GM12801 (cell line): Measurements from ENCODE around the gene NXPH3.

Experiments used
- TF ChIP-seq, protein P1 (sequence below): IDR thresholded peaks from one replicate; pipeline ENCODE4 v1.5.1; 2011; ENCODE audit warnings: control low read depth; ENCODE audit not compliant: insufficient read length; ENCODE audit errors: extremely low read depth

NXPH3 gene

DNA sequence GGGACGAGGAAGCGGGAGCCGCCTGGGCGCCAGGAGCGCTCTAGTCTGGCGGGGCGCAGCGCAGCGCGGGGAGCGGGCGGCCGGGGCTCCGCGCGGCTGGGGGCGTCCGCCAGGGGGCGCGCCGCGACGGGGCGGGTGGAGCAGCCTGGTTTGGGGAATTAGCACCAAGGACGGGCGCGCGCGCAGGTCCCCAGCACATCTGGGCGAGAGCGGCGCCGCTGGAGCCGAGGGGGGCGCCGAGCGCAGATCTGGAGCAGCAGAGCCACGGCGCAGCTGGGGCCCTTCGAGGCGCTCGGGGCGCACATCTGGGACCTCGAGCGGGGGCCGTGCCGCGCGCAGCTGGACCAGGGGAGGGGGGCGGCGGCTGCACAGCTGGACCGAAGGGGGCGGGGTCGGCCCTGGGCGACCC lies at the start of gene NXPH3:
Gene NXPH3, plus strand, starts transcription at position 193 of the 409 bp plus-strand sequence. CDS start 349 bp downstream, outside the sequence.
- TF ChIP-seq, protein P1, sequence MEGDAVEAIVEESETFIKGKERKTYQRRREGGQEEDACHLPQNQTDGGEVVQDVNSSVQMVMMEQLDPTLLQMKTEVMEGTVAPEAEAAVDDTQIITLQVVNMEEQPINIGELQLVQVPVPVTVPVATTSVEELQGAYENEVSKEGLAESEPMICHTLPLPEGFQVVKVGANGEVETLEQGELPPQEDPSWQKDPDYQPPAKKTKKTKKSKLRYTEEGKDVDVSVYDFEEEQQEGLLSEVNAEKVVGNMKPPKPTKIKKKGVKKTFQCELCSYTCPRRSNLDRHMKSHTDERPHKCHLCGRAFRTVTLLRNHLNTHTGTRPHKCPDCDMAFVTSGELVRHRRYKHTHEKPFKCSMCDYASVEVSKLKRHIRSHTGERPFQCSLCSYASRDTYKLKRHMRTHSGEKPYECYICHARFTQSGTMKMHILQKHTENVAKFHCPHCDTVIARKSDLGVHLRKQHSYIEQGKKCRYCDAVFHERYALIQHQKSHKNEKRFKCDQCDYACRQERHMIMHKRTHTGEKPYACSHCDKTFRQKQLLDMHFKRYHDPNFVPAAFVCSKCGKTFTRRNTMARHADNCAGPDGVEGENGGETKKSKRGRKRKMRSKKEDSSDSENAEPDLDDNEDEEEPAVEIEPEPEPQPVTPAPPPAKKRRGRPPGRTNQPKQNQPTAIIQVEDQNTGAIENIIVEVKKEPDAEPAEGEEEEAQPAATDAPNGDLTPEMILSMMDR = no peak

DNA sequence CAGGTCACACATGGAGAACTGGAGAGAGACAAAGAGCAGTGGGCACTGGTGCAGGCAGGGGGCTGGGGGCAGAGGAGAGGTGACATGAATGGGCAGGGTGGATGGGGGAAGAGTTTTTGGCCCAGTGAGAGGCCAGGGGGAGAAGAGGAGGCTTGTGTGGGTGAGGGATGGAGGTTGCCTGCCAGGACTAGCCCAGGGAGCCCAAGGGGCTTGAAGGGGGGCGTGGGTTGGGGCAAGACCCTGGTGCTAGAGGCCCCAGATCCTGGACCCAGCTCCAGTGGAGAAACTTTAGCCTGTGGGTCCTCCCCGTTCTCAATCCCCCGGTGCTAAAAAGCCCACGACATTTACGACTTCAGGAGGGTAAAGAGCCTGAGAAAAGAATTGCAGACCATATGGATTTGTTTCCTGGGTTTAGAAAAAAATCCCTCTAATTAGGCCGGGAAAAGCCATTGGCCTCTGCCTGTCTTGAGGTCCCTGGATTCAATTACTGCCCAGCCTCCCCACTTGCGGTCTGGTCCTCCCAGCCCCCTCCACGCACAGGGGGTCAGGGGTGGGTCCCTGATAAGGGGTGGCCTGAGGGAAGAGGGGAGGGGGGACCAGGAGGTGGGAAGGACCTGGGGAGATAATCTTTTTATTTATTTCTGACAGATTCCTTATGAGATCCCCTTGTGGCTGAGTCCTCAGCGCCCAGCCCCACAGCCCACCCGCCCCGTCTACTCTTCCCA lies 47.6 kb upstream of the NXPH3 start:
- TF ChIP-seq, protein P1 = no peak

DNA sequence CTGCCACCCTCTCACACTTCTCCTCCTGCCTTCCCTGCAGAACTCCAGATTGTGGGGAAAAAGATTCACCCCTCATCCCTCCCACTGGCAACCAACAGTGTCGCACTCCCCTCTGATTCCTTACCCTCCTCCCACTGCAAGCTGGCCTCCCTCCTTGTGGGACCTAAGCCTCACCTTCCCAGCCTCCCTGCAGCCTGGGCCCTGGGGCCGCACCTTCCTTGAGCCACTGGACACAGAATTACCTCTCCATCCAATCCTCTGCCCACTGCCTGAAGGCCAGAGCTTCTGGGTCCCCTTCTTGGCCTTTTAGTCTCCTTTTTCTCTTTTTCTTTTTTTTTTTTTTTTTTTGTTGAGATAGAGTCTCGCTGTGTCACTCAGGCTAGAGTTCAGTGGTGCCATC lies 46.7 kb upstream of the NXPH3 start:
- TF ChIP-seq, protein P1 = no peak

DNA sequence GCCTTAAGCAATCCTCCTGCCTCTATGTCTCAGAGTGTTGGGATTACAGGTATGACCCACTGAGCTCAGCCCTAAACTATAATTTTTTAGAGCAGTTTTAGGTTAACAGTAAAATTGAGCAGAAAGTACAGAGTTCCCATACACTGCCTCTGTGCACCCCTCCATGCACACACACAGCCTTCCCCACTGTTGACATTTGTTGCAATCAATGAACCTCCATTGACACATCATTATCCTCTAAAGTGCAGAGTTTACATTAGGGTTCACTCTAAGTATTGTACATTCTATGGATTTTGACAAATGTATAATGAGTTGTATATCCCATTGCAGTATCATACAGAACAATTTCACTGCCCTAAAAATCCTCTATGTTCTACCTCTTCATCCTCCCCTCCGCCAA lies 45.6 kb upstream of the NXPH3 start:
- TF ChIP-seq, protein P1 = no peak

DNA sequence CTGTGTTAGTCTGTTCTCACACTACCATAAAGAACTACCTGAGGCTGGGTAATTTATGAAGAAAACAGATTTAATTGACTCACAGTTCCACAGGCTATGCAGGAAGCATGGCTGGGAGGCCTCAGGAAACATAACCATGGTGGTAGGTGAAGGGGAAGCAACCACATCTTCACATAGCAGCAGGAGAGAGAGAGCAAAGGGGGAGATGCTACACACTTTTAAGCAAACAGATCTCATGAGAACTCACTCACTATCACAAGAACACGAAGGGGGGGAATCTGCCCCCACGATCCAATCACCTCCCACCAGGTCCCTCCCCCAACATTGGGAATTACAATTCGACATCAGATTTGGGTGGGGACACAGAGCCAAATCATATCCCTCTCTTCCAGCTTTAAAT lies 31.8 kb upstream of the NXPH3 start:
- TF ChIP-seq, protein P1 = no peak

DNA sequence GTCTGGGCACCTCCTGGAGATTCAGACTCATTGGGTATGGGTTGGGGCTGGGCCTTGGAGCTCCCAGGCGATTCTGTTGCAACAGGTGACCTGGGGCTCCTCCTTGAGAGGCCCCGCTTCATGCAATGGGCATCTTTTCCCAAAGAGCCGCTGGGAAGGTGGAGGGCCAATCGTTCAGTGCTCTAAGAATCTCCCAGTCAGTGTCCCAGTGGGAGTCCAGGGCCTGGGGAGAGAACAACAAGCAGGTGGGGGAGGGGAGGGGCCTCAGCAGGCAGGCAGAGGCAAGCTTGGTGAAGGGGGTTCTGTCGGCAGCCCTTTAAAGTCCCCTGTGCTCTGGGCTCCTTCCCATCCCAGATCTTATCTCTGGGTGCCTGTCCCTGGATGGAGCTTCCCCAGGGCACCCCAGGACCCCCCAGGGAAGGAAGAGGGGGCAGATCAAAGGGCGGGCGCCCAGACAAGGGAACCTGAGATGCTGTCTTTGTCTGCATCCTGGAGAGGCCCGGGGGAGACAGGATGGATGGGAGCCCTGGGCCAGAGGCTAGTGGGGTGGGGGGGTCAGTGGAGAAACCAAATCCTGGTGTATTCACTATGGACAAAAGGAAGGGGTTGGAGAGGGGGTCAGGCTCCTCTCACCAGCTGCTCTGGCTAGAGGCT lies 30.5 kb upstream of the NXPH3 start:
- TF ChIP-seq, protein P1 = no peak

DNA sequence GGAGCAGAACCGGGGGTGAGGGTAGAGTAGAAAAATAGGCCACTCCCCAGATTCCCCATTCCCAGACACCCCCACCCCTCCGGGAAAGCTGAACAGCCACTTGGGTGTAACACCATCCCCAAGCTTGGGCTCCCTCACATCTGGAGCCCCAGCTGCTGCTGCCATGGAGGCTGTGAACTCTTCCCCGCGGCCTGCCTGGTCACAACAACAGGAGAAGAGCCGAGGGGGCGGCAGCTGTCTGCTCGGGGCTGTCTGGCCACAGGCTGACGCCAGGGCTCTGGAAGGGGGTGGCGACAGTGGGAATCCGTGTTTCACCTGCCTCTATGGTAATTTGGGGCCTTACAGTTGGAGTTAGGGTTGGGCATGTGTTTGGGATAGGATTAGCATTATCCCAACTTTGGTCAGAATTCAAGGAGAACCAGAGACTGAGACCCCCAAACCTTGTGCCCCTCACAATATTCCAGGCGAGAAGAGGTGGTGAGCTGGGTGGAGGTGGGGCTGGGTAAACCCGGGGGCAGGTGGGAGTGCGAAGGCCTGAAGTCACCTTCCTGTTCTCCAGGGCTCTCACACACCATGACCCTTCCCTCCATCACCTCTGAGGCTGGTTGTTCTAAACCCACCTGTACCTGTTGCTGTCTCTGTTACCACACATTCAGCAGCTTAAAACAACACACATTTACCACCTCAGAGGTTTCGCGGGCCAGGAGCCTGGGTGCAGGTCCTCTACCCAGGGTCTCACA lies 29.7 kb upstream of the NXPH3 start:
- TF ChIP-seq, protein P1 = no peak
